A549 treated with AZD2906 at 1 μM for 4 hours (cell line): ENCODE measurements around the gene KCNT1. TPM values are rescaled to one million over a fixed set of nuclear protein-coding genes. Genes with fewer than 3 reads are reported as not detected.

Experiments
- total RNA-seq: library from RNA; stranded (reverse); fragments of 200-300 nt; extraction: Qiagen RNA extraction; gene quantifications from 5 replicates; pipeline ENCODE4 v1.2.3, GENCODE V29; 2022

Gene KCNT1
- total RNA-seq = 0.02 to 0.05 TPM in 2 of 5 replicates, not detected in the others

DNA sequence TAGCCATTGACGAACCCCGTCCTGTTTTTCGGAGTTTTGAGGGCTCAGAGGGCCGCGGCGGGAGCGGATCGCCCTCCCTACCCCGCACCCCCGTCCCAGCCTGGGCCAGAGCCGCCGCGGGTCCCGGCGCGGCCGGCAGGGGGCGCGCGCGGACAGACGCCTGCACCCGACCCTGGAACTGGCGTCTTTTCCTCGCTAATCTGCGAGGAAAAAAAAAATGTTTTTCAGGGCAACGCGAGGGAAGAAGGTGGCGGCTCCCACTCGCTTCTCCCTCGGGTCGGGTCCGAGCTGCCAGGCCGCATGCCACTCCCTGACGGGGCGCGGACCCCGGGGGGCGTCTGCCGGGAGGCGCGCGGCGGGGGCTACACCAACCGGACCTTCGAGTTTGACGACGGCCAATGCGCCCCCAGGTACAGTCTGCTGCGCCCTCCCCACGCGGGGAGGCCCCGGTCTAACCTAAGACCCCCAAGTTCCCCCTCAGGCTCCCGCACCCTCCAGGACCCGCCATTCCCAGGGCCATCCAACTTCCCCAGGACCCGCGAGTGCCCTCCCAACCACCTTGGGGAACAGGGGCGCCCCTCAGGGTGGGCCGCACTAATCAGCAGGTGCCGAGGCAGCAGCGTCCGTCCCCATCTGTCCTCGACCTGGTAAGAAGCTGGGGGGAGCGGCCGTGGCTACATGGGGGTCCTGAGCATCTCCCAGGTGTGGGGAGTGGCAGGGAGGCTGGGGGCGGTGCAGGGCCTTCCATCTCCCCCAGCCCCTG is at the start of gene KCNT1:
Gene KCNT1, plus strand, starts transcription at position 227 of the 763 bp plus-strand sequence. Its CDS starts 74 bp downstream, at position 301.

DNA sequence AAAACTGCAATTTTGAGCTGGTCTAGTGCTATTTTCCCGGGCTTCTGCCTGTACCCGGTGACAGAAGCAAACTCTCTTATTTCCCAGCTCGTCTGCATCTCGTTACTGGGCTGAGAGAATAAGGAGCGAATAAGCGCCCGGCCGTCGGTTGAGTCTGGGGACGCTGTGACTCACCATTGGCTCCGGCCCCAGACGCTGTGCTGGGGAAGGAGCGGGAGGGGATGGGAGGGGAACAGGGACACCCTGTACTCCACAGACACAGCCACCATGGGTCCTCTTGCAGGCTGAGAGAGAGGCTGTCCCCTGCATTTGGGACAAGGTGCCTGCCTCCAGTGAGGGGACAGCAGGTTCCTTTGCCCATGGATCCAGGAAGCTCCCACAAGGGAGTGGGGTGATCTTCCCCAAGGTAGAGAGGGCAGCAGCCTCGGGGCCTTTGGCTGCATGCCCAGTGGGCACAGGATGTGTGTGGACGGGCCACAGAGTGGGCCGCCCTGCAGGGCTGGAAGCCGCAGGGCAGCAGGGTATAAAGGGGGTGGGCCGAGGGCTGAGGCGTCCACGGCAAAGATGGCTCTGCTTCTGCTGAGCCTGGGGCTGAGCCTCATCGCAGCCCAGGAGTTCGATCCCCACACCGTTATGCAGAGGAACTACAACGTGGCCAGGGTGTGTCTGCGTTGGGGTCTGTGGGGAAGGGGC is 39.1 kb upstream of the KCNT1 start, which contains the start of gene LCN9:
Gene LCN9, plus strand, starts transcription at position 552 of the 693 bp plus-strand sequence. Its CDS starts 13 bp downstream, at position 565.

DNA sequence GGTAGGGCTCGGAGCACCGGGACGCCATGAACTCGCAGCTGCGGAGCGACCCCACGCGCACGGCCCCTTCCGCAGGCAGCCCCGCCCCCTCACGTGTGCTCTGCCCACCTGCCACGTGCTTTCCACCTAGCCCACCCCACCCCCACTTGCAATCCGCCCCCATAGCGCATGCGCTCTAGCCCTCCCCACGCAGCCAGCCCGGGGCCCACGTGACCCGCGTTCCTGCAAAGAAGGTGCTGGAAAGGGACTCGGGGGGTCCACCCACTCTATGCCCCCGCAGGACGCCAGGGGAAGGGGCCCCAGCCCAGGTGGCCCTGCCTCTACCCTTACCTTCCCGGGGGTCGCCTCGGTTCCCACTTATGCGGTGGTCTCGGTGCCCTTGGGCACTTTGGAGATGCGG is 2.5 kb upstream of the KCNT1 start, which contains the start of gene SOHLH1:
Gene SOHLH1, minus strand, starts transcription at position 42 of the 400 bp plus-strand sequence. Its CDS starts 14 bp downstream, at position 28.

Other genes with a start within 250 kb of the KCNT1 start
- 17.3 to 19.8 TPM (median 19.0 TPM) in 5 replicates for gene PPP1R26, start 222.4 kb upstream of the KCNT1 start, total RNA-seq
- 106 to 137 TPM (median 131 TPM) in 5 replicates for gene MRPS2, start 201.5 kb upstream of the KCNT1 start, total RNA-seq
- gene LCN1, start 180.7 kb upstream of the KCNT1 start, total RNA-seq = 0.17 to 0.26 TPM (median 0.20 TPM) in 3 of 5 replicates, not detected in the others
- 0.15 TPM in 2 of 5 replicates, not detected in the others for gene OBP2A, start 156.1 kb upstream of the KCNT1 start, total RNA-seq
- 0.24 to 0.43 TPM (median 0.26 TPM) in 5 replicates for gene PAEP, start 140.4 kb upstream of the KCNT1 start, total RNA-seq
- not detected in 5 replicates for gene GLT6D1, start 62.6 kb upstream of the KCNT1 start, total RNA-seq
- not detected in 5 replicates for gene LCN9, start 38.9 kb upstream of the KCNT1 start, total RNA-seq
- gene SOHLH1, start 2.7 kb upstream of the KCNT1 start, total RNA-seq = 0.05 to 0.08 TPM (median 0.05 TPM) in 3 of 5 replicates, not detected in the others
- gene CAMSAP1, start 205.4 kb downstream of the KCNT1 start, total RNA-seq = 19.3 to 25.2 TPM (median 19.8 TPM) in 5 replicates